AG04450 (cell line): Measurements from ENCODE around the gene SLC15A5. TPM values are rescaled to one million over a fixed set of nuclear protein-coding genes. Genes with fewer than 3 reads are reported as not detected.

Experiments
- CTCF ChIA-PET: fragments of 300-600, 350-600 bp; formaldehyde crosslinking; extraction: SDS; loops from one replicate; lab custom pipeline; 2022; ENCODE audit warnings: antibody characterized with exemption, inconsistent platforms; lab: Charles Lee
- POLR2A ChIA-PET: fragments of 350-600 bp; formaldehyde crosslinking; extraction: SDS; loops from one replicate; lab custom pipeline; 2021; ENCODE audit warnings: antibody characterized with exemption, inconsistent platforms; lab: Yijun Ruan, JAX
- DNase-seq: peaks from one replicate; pipeline ENCODE4 v3.0.0-alpha.2; 2011; ENCODE audit warnings: low read depth, low spot score
- H3K27ac ChIP-seq: one replicate; pipeline ENCODE4 v1.5.1; 2012; ENCODE audit warnings: low read depth, low read length, control low read depth
- H3K27me3 ChIP-seq: one replicate; pipeline ENCODE4 v1.6.0; 2012; ENCODE audit warnings: low read length; ENCODE audit not compliant: control insufficient read depth, insufficient read depth
- H3K4me3 ChIP-seq: 2 replicates; pipeline ENCODE4 v1.5.1; 2011; ENCODE audit warnings: mild to moderate bottlenecking, low read depth, low read length, control low read depth
- H3K9me3 ChIP-seq: 2 replicates; pipeline ENCODE4 v1.5.1; 2012; ENCODE audit warnings: low read length; ENCODE audit not compliant: control insufficient read depth, insufficient read depth
- CTCF ChIP-seq: IDR thresholded peaks from 2 replicates; pipeline ENCODE4 v1.5.1; 2011; ENCODE audit warnings: low read depth, low read length, control low read depth, inconsistent platforms
- polyA plus RNA-seq: library from polyadenylated mRNA; depleted of rRNA; stranded (reverse); fragments of >200 nt; gene quantifications from 2 replicates; pipeline ENCODE4 v1.2.3, GENCODE V29; 2011

SLC15A5 gene
- polyA plus RNA-seq, 1 experiment = 0.02 TPM

DNA sequence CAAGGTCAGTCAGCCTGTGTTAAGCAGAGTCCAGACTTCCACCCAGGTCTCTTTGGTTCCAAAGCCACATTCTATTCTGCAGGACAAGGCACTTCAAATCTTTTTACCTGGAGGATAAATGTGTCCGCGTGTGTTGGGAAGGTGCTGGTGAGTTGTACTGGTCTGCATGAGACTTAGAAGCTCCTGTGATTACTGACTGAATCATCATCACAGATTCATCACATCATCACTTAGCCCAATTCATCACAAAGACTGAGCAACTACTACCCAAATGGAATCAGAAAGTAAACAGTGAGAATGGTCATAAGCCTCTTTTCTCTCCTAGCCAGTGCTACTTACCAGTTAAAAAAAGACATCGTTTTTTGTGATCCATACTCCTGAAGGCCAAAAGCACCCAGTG lies 5.3 kb downstream of the SLC15A5 start:
- H3K27ac ChIP-seq = no peak overlapping the region
- no peak for TF ChIP-seq CTCF
- CTCF ChIA-PET = no interaction called here
- no peak for DNase-seq
- POLR2A ChIA-PET = no interaction called here
- no peak overlapping the region for H3K4me3 ChIP-seq
- H3K27me3 ChIP-seq = no peaks in the 10 kb centered on the region
- H3K9me3 ChIP-seq = no peaks in the 10 kb centered on the region

DNA sequence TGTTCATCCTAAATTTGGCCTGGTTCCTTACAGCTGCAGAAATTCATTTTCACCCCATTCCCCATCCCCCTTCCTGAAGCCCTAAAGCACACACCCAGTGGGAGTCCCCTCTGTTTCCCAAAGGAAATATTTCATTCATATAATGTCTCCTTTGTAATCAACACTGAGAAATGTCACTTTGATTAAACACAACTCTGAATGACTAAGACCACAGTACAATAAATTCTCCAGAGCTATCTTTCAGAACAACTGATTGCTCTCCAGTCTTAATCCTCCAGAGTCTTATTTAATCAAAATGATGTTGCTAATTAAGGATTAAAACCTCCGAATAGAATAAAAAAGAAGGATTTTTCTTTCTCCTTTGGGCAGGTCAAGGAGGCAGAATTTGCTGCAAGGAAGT lies 6.4 kb downstream of the SLC15A5 start:
- Histone ChIP-seq H3K27ac (no peak overlapping the region), H3K27me3 (no peaks in the 10 kb centered on the region), H3K4me3 (no peak overlapping the region), H3K9me3 (no peaks in the 10 kb centered on the region)
- no peak for DNase-seq
- TF ChIP-seq CTCF = no peak
- POLR2A ChIA-PET = no interaction called here
- CTCF ChIA-PET = no interaction called here

GRCh38 chr12:16269946-16270345 lies 7.5 kb downstream of the SLC15A5 start:
- no peak for TF ChIP-seq CTCF
- DNase-seq = no peak
- Histone ChIP-seq H3K27ac (no peak overlapping the region), H3K4me3 (no peak overlapping the region), H3K9me3 (no peaks in the 10 kb centered on the region), H3K27me3 (no peaks in the 10 kb centered on the region)
- ChIA-PET CTCF (no interaction called here), POLR2A (no interaction called here)

GRCh38 chr12:16266085-16266484 lies 11.4 kb downstream of the SLC15A5 start:
- no peak for DNase-seq
- H3K27ac ChIP-seq = no peak overlapping the region
- TF ChIP-seq CTCF = no peak
- ChIA-PET POLR2A (no interaction called here), CTCF (no interaction called here)
- H3K9me3 ChIP-seq = no peaks in the 10 kb centered on the region
- H3K4me3 ChIP-seq = no peak overlapping the region
- no peaks in the 10 kb centered on the region for H3K27me3 ChIP-seq

GRCh38 chr12:16261944-16262475 lies 15.5 kb downstream of the SLC15A5 start:
- Histone ChIP-seq H3K9me3 (no peaks in the 10 kb centered on the region), H3K4me3 (no peak overlapping the region), H3K27ac (no peak overlapping the region), H3K27me3 (no peaks in the 10 kb centered on the region)
- POLR2A ChIA-PET = no interaction called here
- CTCF ChIA-PET = no interaction called here
- TF ChIP-seq CTCF = no peak
- DNase-seq = no peak
